Hepatic stellate cell (primary cell): ENCODE results near the gene ZNF541.

Experiments
- DNase-seq: peaks from one replicate; pipeline ENCODE4 v3.0.0; 2011; ENCODE audit warnings: low spot score

ZNF541 gene, protein sequence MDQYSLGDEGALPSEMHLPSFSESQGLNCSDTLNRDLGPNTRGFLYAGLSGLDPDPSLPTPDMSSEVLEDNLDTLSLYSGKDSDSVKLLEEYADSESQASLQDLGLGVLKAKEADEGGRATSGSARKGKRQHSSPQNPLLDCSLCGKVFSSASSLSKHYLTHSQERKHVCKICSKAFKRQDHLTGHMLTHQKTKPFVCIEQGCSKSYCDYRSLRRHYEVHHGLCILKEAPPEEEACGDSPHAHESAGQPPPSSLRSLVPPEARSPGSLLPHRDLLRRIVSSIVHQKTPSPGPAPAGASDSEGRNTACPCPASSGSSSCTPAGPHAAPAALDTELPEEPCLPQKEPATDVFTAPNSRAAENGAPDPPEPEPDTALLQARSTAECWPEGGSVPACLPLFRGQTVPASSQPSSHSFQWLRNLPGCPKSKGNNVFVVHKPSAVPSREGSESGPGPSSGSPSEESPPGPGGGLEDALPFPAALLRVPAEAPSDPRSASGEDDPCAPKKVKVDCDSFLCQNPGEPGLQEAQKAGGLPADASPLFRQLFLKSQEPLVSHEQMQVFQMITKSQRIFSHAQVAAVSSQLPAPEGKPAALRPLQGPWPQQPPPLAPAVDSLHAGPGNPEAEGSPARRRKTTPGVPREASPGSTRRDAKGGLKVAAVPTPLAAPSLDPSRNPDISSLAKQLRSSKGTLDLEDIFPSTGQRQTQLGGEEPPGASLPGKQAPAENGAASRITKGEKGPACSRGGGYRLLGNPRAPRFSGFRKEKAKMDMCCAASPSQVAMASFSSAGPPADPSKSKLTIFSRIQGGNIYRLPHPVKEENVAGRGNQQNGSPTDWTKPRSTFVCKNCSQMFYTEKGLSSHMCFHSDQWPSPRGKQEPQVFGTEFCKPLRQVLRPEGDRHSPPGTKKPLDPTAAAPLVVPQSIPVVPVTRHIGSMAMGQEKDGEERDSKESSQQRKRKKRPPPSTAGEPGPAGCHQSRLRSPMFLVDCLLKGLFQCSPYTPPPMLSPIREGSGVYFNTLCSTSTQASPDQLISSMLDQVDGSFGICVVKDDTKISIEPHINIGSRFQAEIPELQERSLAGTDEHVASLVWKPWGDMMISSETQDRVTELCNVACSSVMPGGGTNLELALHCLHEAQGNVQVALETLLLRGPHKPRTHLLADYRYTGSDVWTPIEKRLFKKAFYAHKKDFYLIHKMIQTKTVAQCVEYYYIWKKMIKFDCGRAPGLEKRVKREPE (N-terminal part only)

GRCh38 chr19:47573071-47574026 is at the start of gene ZNF541:
TSS of gene ZNF541 (minus strand) at chr19:47573148. CDS start at chr19:47555856, 17,292 bp downstream.
- no peak for DNase-seq

DNA sequence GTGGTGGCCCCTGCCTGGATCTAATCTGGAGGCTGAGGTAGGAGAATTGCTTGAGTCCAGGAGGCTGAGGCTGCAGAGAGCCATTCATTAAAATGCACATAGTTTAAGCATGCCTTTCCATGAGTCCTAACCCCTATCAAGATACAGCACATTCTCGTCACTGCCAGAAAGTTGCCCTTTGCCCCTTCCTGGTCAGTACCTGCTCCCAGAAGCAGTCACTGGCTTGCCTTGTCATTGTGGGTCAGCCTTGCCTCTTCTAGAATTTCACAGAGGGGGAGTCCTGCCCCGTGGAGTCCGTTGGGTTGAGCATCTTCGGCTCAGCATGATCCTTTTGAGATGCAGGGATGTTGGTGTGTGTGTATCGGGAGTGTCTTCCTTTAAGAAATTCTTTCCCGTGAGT is 46.8 kb upstream of the ZNF541 start:
- no peak for DNase-seq

- DNase-seq, result no peak
Measured at GRCh38 chr19:47618771-47619170, 45.8 kb upstream of the ZNF541 start.

DNA sequence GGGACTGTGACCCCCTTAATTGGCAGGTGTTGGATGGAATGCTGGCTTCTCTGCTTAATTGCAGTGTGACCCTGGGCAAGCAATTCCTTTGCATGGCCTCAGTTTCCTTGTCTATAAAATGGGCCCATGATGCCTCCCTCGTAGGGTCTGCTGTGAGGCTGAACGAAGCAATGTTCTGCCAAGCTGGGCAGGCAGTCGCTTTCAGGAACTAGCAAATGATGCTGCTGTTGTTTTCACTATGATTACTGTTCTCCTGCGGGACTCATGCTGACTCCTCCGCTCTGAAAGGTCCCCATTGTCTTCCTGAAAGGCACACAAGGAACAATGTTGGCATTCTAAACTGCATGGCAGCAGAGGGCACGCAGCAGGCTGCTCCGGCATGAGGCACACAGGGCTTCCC is 42.8 kb upstream of the ZNF541 start:
- no peak for DNase-seq

DNA sequence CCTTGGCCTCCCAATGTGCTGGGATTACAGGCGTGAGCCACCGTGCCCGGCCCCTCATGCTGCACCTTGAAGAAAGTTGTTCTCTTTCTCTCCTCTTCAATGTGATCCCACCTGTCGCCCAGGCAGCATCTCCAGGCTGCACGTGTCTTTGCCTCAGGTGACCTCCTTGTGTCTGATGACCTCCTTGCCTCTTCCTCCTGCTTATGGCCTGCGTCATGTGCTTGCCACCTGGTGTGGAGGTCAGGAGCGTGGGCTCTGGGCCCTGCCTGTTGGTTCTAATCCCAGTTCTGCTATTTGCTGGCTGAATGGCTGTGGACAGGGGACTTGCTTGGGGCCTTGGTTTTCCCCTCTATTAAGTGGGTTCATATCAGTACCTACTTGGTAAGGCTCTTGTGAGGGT is 42.3 kb upstream of the ZNF541 start:
- DNase-seq, result no peak

DNA sequence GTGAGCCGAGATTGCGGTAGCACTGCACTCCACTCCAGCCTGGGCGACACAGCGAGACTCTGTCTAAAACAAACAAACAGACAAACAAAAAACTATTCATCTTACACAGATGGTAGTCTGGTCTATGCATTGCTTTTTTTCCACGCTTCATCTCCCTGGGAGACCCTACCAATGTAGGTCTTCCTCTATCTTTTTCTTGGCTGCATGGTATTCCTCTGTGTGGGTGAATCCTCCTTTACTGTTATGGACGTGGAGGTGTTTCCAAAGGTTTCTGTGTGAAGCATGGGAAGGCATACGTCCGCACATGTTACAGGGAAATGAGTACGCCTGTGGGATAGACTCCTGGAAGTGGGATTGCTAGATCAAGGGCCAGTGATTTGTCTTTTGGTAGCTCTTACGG is 41.6 kb upstream of the ZNF541 start:
- DNase-seq, result no peak

DNA sequence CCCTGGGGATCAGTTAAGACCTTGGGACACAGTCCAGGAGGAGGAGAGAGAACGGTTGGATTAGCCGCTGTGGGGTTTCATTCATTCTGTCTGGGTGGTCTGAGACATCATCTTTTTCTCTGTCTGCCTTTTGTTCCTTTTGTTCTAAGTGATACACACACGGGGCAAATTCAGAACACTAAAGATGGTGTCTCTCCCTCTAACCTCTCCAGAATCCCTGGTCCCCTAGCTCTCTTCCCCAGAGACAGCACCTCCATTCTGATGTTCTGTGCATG is 41.0 kb upstream of the ZNF541 start:
- no peak for DNase-seq

- DNase-seq, result peak; percentile 77
Measured at GRCh38 chr19:47613165-47614020, 40.4 kb upstream of the ZNF541 start.

- no peak for DNase-seq
Measured at GRCh38 chr19:47610902-47611301, 38.0 kb upstream of the ZNF541 start.

GRCh38 chr19:47609906-47610894 is 37.3 kb upstream of the ZNF541 start:
- DNase-seq, result peak; percentile 40

GRCh38 chr19:47608969-47609905 is 36.3 kb upstream of the ZNF541 start, which contains the start of gene BICRA:
TSS of gene BICRA (plus strand) at chr19:47609134. CDS start at chr19:47673575, 64,441 bp downstream.
- DNase-seq, result peak; percentile 90

DNA sequence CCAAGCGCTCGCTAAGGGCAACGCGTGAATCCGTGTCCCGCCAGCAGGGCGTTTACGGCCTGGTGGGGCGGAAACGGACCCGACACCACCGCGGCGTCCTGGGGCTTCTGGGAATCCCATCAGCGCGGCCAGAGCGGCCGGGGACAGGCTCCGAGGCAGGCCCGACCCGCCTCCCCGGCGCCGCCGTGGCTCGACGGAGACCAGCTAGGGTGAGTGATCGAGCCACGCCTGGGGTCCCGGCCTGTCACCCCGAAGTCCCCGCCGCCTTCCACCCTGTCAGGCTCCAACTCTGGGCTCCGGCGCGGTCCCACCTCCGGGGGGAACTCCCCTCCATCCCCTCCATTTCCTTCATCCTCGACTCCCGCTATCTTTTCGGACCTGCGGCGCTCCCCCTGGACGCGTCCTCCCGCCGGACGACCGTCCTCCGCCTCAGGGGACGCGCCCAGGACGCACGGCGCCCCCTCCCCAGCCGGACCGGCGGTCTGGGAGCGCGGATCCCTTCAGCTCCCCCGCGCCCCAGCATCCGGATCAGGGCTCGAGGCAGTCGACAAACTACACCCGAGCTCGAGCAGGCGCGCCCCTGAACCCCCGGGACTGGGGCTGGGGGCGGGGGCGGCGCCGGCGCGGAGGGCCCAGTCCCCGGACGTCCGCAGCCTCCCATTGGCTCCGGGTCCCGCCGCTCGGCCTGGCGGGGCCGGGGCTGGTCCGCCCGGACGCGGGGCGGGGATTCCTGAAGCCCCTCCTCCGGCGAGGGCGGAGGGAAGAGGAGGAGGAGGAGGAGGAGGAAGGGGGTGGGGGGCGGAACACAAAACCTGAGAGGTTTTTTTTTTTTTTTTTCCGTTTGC is 35.3 kb upstream of the ZNF541 start:
- DNase-seq, result peak; percentile 96

DNA sequence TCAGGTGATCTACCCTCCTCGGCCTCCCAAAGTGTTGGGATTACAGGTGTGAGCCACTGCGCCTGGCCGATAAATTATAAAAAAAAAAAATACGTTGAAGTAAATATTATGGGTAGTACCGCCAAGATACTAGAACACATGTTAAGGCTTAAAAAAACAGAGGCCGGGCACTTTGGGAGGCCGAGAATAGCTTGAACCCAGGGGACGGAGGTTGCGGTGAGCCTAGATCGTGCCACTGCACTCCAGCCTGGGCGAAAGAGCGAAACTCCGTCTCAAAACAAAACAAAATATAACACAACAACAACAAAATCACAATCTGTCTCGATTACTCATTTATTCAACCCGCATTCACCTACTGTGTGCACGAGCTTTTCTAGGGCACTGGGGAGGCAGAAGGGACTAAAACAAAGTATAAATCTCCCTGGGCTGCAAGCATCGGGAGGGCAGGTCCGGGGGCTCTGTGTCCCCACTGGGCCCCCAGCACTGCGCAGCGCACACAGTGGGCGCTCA is 34.7 kb upstream of the ZNF541 start:
- DNase-seq, result no peak

- DNase-seq, result no peak
Measured at GRCh38 chr19:47603706-47604565, 31.0 kb upstream of the ZNF541 start.

DNA sequence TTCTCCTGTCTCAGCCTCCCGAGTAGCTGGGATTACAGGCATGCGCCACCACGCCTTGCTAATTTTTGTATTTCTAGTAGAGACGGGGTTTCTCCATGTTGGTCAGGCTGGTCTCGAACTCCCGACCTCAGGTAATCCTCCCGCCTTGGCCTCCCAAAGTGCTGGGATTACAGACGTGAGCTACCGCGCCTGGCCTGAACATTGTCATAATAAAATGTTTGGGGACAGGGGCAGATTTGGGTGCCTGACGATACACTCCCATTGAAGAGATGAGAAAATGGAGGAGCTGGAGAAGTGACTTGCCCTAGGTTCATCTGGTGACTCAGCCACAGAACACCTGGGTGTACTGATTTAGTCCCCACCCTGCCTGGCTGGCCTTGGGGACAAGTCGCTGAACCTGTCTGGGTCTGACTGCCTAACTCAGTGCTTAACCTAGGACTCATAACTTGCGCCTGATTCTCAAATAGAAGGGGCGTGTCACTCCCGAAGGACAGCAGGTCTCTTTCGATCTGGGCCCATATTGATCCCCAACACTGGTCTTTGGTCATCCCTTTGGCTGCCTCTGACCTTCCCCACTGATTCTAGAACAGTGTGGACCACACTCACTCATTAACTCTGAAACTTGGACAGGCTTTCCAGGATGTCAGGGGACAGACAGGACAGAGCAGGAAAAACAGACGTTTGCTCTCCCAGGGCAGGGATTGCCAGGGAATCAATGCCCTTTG is 28.4 kb upstream of the ZNF541 start:
- no peak for DNase-seq
